ENCODE results near the gene OSBPL2.

Gene OSBPL2

DNA sequence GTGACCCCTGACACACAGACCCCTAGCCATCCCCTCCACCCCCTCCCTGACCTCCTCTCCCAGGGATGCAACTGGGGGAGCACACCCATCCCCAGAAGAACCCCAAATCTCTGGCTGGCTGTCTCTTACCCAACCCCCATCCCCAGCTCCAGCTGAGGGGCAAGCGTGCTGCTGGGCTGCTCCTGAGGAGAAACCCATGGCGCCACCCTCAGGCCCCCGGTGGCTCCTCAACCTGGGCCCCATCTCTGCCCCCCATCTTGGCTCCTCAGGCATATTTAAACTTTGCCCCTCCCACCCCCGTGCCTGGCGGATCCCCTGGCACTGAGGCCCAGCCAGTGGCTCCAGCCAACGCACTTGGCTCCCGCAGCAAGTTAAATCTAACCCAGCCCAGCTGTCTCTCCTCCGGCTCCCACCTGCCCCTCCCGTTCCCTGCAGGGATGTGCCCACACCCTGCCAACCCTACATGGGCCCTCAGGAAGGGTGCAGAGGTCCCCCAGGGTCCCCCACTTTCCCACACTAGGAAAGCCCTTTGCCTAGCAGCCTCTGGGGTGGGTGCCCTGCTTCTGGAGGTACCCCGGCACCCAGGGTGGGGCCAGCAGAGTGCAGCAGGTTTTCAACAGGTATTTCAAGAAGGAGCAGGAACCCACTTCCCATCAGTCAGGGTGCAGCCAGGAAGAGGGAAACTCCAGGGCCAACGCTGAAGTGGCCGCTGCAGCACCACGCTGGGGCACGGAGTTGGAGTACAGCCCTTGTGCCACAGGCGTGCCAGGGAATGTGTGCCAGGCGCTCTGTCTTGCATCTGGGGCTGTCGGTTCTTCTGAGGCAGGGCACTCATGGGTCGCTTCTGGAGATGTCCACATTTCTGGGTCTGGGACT is 5.3 kb upstream of the OSBPL2 start:
- Histone ChIP-seq H3K4me3 (ENCODE audit: low read depth in 1 of 2, low read length in 2 of 2) (no peak overlapping the region), H3K4me2 (ENCODE audit: insufficient read depth, low read length) (no peak overlapping the region), H2AFZ (ENCODE audit: low read depth, low read length) (no peak overlapping the region), H3K4me1 (ENCODE audit: insufficient read depth, low read length) (peaks cover 10% of the 10 kb centered on the region), H3K27ac (ENCODE audit: low read length) (no peak overlapping the region), H4K20me1 (ENCODE audit: insufficient read depth, low read length) (peaks cover 13% of the 10 kb centered on the region), H3K36me3 (ENCODE audit: insufficient read depth, low read length) (no peaks in the 10 kb centered on the region), H3K79me2 (ENCODE audit: insufficient read depth, low read length) (no peaks in the 10 kb centered on the region), H3K9me3 (ENCODE audit: insufficient read depth, low read length, severe bottlenecking) (no peaks in the 10 kb centered on the region), H3K9ac (ENCODE audit: low read depth, low read length) (no peak overlapping the region), H3K27me3 (ENCODE audit: insufficient read depth, low read length, poor library complexity) (no peaks in the 10 kb centered on the region)
- DNase-seq (no peak), ATAC-seq (ENCODE audit: insufficient read depth, low read depth) (no peak)
- peak; percentile 18 for TF ChIP-seq CTCF (IDR thresholded peaks at IDR 0.05; ENCODE audit: borderline replicate concordance, extremely low read depth, low read length, poor library complexity, severe bottlenecking)
- no peak for TF ChIP-seq EZH2 (IDR thresholded peaks at IDR 0.05; ENCODE audit: borderline replicate concordance, low read depth, low read length, severe bottlenecking)

DNA sequence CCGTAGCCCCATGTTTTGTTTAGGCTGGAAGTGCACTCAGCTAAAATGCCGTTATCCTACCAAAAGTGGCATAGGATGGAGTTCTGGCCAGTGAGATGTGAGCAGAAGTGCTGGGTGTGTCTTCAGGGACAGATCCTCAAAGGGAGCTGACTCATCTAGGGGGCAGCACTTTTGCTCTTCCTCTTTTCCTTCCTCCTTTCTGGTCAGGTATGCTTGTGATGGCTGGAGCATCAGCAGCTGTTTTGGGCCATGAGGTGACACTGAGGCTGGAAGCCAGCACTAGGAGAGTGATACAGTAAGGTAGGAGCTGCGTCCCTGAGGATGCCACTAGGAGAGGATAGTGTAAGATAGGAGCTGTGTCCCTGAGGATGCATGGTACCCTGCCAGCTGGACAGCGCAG is 4.6 kb upstream of the OSBPL2 start:
- no peaks in the 10 kb centered on the region for H3K36me3 ChIP-seq (ENCODE audit: insufficient read depth, low read length)

DNA sequence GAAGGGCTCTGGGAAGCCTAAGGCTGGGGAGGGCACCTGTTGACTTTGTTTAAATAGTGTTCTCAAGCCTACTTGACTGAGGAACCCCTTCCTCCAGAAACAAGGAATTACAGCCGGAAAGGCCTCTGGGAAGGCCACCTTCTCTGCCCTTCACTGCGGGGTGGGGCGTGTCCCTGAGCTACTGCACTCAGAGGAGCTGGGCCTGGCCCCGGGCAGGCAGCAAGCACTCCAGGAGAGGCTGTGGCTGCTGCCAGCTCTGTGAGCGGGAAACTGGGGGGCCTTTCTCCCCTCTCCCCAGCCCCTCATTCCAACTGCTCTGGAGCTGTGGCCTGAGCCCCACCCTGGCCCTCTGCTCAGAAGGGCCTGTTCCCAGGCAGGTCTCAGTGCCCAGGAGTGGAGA is 4.0 kb upstream of the OSBPL2 start:
- no peak for DNase-seq
- no peak overlapping the region for H3K4me3 ChIP-seq (ENCODE audit: low read depth in 1 of 2, low read length in 2 of 2)
- no peak overlapping the region for H3K27ac ChIP-seq (ENCODE audit: low read length)
- peaks cover 12% of the 10 kb centered on the region for H4K20me1 ChIP-seq (ENCODE audit: insufficient read depth, low read length)
- peaks cover 7% of the 10 kb centered on the region for H3K79me2 ChIP-seq (ENCODE audit: insufficient read depth, low read length)
- no peaks in the 10 kb centered on the region for H3K36me3 ChIP-seq (ENCODE audit: insufficient read depth, low read length)
- no peak overlapping the region for H3K4me2 ChIP-seq (ENCODE audit: insufficient read depth, low read length)
- no peak overlapping the region for H2AFZ ChIP-seq (ENCODE audit: low read depth, low read length)
- no peak overlapping the region for H3K9ac ChIP-seq (ENCODE audit: low read depth, low read length)
- peaks cover 16% of the 10 kb centered on the region for H3K4me1 ChIP-seq (ENCODE audit: insufficient read depth, low read length)
- no peaks in the 10 kb centered on the region for H3K9me3 ChIP-seq (ENCODE audit: insufficient read depth, low read length, severe bottlenecking)
- TF ChIP-seq EZH2 (IDR thresholded peaks at IDR 0.05; ENCODE audit: borderline replicate concordance, low read depth, low read length, severe bottlenecking): no peak
- TF ChIP-seq CTCF (IDR thresholded peaks at IDR 0.05; ENCODE audit: borderline replicate concordance, extremely low read depth, low read length, poor library complexity, severe bottlenecking): no peak
- no peaks in the 10 kb centered on the region for H3K27me3 ChIP-seq (ENCODE audit: insufficient read depth, low read length, poor library complexity)
- ATAC-seq (ENCODE audit: insufficient read depth, low read depth): no peak

More for the DNA sequence above, 4.6 kb upstream of the OSBPL2 start:
- H4K20me1 ChIP-seq (ENCODE audit: insufficient read depth, low read length): peaks cover 13% of the 10 kb centered on the region
- no peaks in the 10 kb centered on the region for H3K27me3 ChIP-seq (ENCODE audit: insufficient read depth, low read length, poor library complexity)
- peaks cover 10% of the 10 kb centered on the region for H3K4me1 ChIP-seq (ENCODE audit: insufficient read depth, low read length)
- no peak overlapping the region for H3K9ac ChIP-seq (ENCODE audit: low read depth, low read length)
- H2AFZ ChIP-seq (ENCODE audit: low read depth, low read length): no peak overlapping the region
- no peak for DNase-seq
- no peak for ATAC-seq (ENCODE audit: insufficient read depth, low read depth)
- H3K4me3 ChIP-seq (ENCODE audit: low read depth in 1 of 2, low read length in 2 of 2): no peak overlapping the region
- no peak overlapping the region for H3K27ac ChIP-seq (ENCODE audit: low read length)
- H3K79me2 ChIP-seq (ENCODE audit: insufficient read depth, low read length): peaks cover under 1% of the 10 kb centered on the region; the same call in 1 of the 2 replicates
- H3K4me2 ChIP-seq (ENCODE audit: insufficient read depth, low read length): no peak overlapping the region
- H3K9me3 ChIP-seq (ENCODE audit: insufficient read depth, low read length, severe bottlenecking): no peaks in the 10 kb centered on the region
- TF ChIP-seq CTCF (IDR thresholded peaks at IDR 0.05; ENCODE audit: borderline replicate concordance, extremely low read depth, low read length, poor library complexity, severe bottlenecking) (no peak), EZH2 (IDR thresholded peaks at IDR 0.05; ENCODE audit: borderline replicate concordance, low read depth, low read length, severe bottlenecking) (no peak)

All from DND-41 (cell line).